NCI-H1092 treated with DMSO at 0.1 percent for 48 hours (cell line): ENCODE results near the gene EPB41L1.
"Not testable (repeated sequence)": the region's sequence is repeated elsewhere in the genome, so short reads cannot be mapped to it uniquely, and the experiment has no call there.

ENCODE experiments used
- DNase-seq: peaks from one replicate; lab custom pipeline; 2025; lab: John Stamatoyannopoulos, UW

Gene EPB41L1

GRCh38 chr20:36126836-36127527, 27.6 kb upstream of the EPB41L1 start:
- no peak for DNase-seq

- DNase-seq, result no peak
Observed at GRCh38 chr20:36128463-36129159, 25.9 kb upstream of the EPB41L1 start.

DNA sequence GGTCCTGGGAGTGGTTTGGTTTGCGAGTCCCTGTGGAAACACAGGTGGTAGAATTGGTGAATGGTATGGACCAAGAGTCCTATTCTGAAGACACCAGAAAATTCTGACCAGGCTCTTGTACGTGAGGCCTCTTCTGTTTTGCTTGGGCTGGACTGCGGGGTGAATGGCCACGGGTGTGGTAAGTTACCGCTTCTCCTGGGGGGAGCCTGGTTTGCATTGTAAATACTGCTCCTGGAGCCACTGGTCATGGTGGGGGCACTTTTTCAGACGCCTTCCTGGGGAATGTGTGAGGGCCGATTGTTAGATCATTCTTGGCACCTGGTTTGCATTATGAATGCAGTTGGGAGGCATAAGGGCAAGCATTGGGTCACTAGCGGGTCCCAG, 25.4 kb upstream of the EPB41L1 start:
- no peak for DNase-seq

- DNase-seq, result no peak
Observed at GRCh38 chr20:36130390-36130789, 24.1 kb upstream of the EPB41L1 start.

DNA sequence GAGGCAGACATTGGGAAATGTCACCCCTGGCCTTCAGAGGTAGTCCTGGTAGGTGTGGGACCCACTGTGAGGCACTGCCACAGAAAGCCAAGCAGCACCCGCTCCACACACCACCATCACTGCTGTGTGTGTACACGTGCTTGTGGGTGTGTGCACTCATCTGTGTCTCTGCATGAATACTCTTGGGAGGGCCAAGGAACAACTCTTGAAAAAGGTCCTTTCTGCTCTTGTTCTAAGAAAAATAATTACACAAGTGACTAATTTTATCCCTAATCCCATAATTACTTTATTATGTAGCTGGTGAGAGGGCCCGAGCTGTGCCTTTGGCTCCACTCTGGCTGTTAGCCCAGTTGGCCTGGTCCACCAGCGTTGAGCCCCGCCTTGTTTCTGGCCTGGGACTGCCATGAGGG, 21.7 kb upstream of the EPB41L1 start:
- DNase-seq, result no peak

- DNase-seq, result no peak
Observed at GRCh38 chr20:36133821-36134220, 20.7 kb upstream of the EPB41L1 start.

GRCh38 chr20:36135159-36135558, 19.4 kb upstream of the EPB41L1 start:
- no peak for DNase-seq

GRCh38 chr20:36135821-36136220, 18.7 kb upstream of the EPB41L1 start:
- DNase-seq, result no peak

DNA sequence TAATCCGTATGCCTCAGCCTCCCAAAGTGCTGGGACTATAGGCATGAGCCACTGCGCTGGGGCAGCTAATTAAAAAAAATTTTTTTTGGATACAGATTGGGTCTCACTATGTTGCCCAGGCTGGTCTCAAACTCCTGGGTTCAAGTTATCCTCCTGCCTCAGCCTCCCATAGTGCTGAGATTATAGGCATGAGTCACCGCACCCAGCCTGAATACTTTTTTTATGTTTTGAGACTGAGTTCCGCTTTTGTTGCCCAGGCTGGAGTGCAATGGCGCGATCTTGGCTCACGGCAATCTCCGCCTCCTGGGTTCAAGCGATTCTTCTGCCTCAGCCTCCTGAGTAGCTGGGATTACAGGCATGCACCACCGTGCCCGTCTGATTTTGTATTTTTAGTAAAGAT, 17.2 kb upstream of the EPB41L1 start:
- DNase-seq, result not testable (repeated sequence)

GRCh38 chr20:36141310-36141709, 13.2 kb upstream of the EPB41L1 start:
- no peak for DNase-seq

- no peak for DNase-seq
Observed at GRCh38 chr20:36144336-36144735, 10.2 kb upstream of the EPB41L1 start.

- no peak for DNase-seq
Observed at GRCh38 chr20:36145877-36146707, 8.4 kb upstream of the EPB41L1 start.

DNA sequence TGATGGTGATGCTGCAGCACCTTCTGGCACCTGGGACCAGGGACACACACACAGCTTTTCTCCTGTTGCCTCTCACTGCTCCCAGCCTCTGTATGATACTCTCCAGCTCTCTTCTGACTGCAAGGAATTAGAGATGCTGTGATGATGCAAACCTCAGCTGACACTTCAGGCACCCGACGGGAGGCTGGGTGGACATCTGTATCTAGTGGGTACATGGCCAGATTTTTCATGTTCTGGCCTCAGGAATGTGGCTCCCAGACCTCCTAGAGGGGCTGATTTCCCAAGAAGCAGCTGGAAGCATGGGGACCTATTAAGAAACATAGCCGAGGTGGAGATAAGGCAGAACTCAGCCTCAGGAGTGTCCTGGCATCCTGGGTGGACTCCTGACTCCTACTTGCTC, 6.8 kb upstream of the EPB41L1 start:
- DNase-seq, result no peak

- DNase-seq, result no peak
Observed at GRCh38 chr20:36148439-36148838, 6.1 kb upstream of the EPB41L1 start.

DNA sequence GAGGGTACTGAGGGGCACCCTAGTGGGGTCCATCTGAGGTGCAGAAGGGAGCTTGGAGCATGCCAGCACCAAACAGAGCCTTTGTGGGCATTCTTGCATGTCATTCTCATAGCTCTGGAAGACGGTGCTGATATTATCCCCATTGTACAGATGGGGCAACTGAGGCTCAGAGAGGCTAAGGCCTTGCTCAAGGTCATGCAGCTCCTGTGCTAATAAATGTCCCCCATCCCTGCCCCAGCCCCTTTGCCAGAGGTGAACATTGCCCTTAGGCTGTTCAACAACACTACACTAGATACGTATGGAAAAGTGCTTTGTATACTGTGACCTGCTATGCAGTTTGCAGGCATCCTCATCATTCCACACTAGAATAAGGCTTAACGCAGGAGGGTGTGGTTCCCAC, 5.5 kb upstream of the EPB41L1 start:
- no peak for DNase-seq

DNA sequence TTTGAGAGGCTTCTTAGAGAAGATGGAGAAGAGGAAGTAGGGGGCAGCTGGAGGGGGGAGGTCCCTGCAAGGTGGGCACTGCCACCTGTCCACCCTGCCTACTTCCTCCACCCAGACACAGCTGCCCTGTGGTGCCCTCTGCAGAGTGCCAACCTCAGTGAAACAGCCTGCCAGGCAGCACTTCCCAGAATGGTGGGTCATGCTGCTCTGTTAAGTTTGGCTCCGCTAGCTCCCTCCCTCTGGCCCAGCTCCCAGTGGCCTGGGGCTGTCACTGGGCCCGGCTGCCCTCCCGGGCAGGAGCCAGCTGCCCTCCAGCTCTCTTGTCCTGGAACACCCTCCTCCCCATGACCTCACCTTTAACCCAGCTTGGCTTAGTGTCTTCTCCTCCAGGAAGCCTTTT, 5.1 kb upstream of the EPB41L1 start:
- no peak for DNase-seq

DNA sequence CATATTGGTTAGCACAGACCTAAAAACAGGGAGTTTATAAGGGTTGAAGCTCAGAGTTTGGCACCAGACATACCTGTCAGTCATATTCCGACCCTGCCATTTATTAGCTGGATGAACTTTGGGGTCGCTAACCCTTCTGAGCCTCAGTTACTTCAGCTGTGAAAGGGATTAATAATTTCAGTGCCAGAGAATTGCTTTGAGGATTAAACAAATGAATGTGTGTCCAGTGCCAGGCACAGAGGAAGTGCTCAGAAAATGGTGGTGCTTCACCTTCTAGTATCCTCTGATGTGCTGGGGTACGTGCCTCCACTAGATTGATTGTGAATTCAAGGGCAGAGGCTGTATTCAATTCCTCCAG, 4.1 kb upstream of the EPB41L1 start:
- DNase-seq, result no peak

DNA sequence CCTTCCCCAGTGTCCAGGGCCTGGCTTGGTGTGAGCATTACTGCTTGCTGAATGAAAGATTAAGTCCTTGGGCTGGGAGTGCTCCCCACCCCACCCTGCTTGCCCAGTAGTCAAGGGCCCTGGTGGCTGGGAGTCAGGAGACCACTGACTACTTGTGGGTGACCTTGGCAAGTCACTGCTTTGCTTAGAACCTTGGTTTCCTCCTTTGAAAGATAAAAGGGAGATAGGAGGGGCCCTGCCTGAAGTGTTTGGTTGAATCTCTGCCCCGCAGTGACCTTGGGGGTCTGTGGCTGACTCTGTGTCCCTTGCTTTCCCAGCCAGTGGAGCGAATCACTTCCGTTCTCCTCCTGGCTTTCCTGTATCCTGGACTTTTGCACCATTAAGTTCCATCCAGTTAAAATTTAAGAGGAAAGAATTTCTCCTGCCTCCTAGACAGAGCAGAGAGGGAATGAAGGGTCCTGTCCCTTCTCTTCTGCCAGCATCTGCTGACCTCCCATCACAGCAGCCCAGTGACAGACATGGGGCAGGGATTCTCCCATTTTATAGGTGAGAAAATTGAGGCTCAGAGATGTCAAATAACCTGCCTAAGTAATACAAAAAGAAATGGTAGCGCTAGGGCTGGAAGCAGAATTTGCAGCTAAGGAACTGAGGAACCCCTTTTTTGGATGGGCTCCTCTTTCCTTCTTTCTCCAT, 3.5 kb upstream of the EPB41L1 start:
- no peak for DNase-seq

DNA sequence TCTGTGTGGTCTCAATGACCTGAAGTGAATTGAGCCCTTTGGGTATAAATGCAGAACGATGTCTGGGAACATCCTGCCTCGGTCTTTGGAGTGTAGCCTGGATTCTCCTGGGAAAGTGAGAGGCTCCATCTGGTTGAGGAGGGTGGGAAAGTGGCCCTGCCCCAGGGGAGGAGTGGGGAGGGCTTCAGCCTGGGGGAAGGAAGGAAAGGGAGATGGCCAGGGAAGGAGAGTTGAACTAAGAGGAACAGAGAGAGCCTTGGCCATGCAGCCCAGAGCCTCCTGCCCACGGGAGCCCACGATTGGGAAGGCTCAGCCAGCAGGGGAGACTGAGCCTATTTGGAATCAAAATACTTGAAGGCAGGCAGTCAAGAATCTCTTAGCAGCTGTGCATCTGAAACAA, 2.3 kb upstream of the EPB41L1 start:
- DNase-seq, result no peak

GRCh38 chr20:36153204-36153603, 1.3 kb upstream of the EPB41L1 start:
- DNase-seq, result no peak

GRCh38 chr20:36153736-36154699, 522 bp upstream of the EPB41L1 start:
- DNase-seq, result peak; percentile 67
